ENCODE data around the gene DIP2A.

DIP2A gene

DNA sequence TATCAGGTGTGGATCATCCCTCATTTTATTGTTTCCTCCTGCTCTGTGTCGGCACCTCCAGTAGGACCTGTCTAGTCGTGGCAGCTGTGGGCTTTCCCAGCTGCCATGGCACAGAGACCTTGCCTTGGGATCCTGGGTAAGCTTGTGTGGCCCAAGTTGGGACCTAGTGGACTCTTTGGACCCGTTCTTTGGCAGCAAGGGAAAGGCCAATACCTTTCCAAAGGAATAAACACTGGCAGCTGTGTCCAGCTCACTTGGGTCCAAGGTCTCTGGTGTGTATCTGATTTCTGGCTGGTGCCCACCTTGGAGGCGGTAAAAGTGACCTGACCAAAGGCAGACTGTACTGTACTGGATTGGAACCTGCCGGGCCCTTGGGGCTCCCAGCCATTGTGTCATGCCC is 21.8 kb downstream of the DIP2A start:
- Mint-ChIP-seq H3K27ac (no peak overlapping the region), H3K4me3 (no peak overlapping the region), H3K9me3 (no peaks in the 10 kb centered on the region), H3K27me3 (no peaks in the 10 kb centered on the region), H3K4me1 (peaks cover 49% of the 10 kb centered on the region), H3K36me3 (peaks cover 18% of the 10 kb centered on the region)

DNA sequence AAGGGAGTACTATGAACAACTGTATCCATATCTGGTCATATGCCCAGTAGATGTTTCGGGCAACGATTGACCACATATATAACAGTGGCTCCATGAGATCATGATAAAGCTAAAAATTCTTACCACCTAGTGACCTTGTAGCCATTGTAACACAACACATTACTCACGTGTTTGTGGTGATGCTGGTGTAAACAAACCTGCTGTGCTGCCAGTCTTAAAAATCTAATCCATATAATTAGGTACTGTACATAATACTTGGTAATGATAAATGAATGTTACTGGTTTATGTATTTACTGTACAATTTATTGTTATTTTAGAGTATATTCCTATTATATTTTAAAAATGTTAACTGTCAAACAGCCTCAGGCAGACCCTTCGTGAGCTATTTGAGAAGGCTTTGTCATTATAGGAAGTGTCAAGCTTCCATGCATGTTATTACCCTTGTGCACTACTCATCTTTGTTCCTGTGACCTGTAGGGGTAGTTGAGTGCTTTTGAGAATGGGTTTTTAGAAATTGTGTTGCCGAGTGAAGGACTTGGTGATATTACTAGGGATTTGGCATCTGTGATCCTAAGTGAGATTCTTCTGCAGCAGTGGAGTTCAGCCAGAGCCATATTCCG is 23.6 kb downstream of the DIP2A start:
- H3K27ac Mint-ChIP-seq: no peak overlapping the region
- H3K27me3 Mint-ChIP-seq: no peaks in the 10 kb centered on the region
- H3K9me3 Mint-ChIP-seq: no peaks in the 10 kb centered on the region
- no peak overlapping the region for H3K4me3 Mint-ChIP-seq
- peaks cover 44% of the 10 kb centered on the region for H3K4me1 Mint-ChIP-seq
- H3K36me3 Mint-ChIP-seq: peaks cover 17% of the 10 kb centered on the region

DNA sequence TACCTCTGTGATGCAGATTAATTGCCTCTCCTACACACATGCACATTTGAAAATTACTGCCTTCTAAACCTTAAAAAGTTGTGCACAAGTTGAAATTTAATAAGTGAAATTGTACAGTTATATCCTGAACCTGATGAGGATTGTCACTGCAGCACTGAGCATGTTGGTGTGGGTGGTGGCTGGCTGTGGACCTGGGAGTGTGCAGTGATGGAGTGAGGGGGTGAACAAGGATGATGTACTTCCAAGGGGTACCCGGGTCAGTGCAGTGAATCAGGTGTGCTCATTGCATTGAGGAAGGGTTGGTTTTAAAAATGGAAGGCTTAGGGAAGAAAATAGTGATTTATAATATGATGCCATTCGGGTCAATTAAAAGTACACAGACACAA is 24.1 kb downstream of the DIP2A start:
- Mint-ChIP-seq H3K27me3 (no peaks in the 10 kb centered on the region), H3K4me3 (no peak overlapping the region), H3K36me3 (peaks cover 16% of the 10 kb centered on the region), H3K27ac (no peak overlapping the region), H3K4me1 (peaks cover 44% of the 10 kb centered on the region), H3K9me3 (no peaks in the 10 kb centered on the region)

DNA sequence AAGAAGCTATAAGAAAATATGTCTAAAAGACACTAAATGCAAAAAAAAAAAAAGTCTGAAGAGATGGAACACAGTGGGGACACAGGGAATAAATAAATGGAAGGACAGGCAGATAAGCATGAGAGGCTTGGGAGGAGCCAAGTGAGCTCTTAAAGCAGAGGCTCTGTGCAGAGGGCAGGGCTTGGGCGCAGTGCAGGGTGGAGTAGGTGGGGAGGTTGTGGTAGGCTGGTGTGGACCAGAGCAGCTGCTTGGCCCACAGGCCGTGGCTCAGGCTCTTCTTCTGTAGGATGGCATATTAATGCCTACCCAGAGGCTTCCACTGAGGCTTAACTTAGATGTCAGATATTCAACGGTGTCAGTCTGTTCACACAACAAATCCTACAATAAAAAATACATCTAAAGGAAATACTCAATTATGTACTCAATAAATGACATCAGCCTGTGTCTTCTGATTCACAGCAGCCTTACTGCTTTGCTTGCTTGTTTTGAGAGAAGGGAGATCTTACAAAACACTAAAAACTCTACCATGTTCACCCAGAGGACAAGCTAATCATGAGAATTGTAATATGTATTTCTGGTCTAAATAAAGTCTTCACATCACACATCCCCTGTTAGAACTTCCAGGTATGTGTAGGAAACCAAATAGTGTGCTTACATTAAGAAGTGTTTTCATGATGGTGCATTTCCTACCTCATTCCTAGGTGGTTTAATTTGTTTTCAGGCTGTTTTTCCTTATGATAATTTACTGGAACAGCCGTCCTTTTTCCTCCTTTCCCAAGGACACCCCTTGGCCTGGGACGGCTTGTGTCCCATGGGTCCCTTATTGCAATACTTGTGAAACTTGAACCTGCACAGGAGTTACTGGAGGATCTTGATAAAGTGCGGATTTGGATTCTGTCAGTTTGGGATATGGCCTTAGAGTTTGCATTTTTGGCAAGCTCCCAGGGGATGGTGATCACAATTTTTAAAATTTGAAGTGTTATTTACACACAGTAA is 24.9 kb downstream of the DIP2A start:
- H3K27me3 Mint-ChIP-seq: no peaks in the 10 kb centered on the region
- no peaks in the 10 kb centered on the region for H3K9me3 Mint-ChIP-seq
- H3K36me3 Mint-ChIP-seq: peaks cover 18% of the 10 kb centered on the region
- peaks cover 47% of the 10 kb centered on the region for H3K4me1 Mint-ChIP-seq
- H3K27ac Mint-ChIP-seq: peak overlapping the region; percentile 18
- no peak overlapping the region for H3K4me3 Mint-ChIP-seq

DNA sequence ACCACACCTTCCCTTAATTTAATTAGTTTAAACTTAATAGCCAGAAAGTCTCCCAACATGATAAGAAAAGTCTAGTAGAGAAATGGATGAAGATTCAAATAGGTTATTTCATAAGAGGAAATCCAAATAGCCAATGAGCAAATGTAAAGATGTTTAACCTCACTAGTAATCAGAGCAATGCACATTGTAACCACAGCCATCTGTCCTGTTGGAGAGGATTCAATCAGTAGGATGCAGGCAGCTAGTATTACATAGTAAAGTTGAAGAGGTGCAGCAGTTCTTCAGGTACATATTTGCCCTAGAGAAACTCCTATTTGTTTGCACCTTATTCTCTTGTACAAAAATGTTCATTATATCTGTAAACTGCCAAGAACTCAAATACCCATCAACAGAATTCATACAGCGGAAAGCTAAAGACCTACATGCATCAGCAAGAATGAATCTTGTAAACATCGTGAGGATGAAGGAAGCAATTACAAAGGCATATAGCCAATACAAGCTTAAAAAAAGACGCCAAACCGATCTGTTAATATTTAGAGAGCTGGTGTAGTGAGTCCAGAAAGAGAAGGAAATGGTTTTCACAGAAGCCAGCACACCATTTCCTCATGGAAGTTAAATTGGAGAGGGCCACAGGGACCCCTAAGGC is 27.9 kb downstream of the DIP2A start:
- H3K4me1 Mint-ChIP-seq: peaks cover 30% of the 10 kb centered on the region
- H3K36me3 Mint-ChIP-seq: peaks cover 15% of the 10 kb centered on the region
- H3K4me3 Mint-ChIP-seq: no peak overlapping the region
- no peaks in the 10 kb centered on the region for H3K9me3 Mint-ChIP-seq
- no peak overlapping the region for H3K27ac Mint-ChIP-seq
- H3K27me3 Mint-ChIP-seq: no peaks in the 10 kb centered on the region

DNA sequence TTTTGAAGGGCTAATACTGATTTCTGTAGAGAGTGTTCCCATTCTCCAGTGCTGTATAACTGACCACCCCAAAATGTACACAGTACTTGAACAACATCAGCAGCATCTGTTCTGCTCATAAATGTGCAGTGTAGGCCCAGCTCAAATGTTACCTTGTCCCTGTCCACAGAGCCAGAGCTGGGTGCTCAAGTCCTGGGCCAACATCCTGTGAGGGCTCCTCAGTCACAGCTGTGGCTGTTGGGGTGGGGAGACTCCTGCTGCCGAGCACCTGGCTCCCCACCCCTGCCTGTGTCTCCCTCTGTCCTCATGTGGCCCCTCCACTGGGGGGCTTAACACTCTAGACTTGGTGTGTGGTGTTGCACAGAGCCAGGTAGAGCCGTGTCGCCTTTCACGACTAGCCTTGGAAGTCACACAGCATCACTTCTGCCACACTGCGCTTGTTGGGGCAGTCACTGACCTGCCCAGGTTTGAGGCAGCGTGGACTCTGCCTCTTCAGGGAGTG is 30.5 kb downstream of the DIP2A start:
- Mint-ChIP-seq H3K9me3 (no peaks in the 10 kb centered on the region), H3K27ac (no peak overlapping the region), H3K4me1 (peaks cover 20% of the 10 kb centered on the region), H3K27me3 (no peaks in the 10 kb centered on the region), H3K4me3 (no peak overlapping the region), H3K36me3 (peaks cover 33% of the 10 kb centered on the region)

DNA sequence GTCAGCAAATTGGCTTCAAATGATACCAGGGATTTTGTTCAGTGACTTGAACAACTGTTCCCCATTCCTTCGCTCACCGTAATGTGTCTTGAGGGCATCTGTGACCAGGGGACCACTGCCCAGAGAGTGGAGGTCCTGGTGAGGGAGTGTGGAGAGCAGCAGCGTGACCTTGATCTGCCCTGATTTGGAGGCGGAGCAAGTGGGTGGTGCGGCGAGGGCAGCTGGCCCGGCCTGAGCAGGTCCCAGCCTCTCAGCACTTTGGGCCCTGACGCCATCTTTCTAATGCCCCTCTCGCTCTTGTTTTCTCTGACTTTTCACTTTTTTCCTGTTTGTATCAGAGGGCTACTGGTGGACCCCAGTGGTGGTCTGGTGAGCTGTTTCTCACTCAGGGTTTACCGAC is 31.1 kb downstream of the DIP2A start:
- Mint-ChIP-seq H3K27me3 (no peaks in the 10 kb centered on the region), H3K4me1 (peaks cover 18% of the 10 kb centered on the region), H3K36me3 (peaks cover 33% of the 10 kb centered on the region), H3K4me3 (no peak overlapping the region), H3K27ac (no peak overlapping the region), H3K9me3 (no peaks in the 10 kb centered on the region)

DNA sequence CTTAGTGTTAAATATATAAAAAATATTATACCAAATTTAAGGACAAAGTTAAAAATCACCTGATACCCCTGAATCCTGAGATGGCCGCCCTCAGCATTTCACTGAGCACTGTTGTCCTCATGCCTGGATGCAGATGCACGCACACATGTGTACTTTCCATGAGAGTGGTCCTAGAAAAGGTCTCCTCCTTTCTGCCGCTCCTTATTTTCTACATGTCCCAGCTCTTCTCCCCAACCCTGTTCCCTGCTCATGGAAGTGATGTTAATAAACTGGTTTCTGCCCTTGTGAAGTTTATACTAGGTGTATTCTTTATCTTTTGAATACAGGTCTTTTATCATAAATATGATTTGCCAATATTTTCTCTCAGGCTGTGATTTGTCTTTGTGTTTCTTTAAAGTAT is 32.9 kb downstream of the DIP2A start:
- H3K27ac Mint-ChIP-seq: no peak overlapping the region
- H3K36me3 Mint-ChIP-seq: peaks cover 32% of the 10 kb centered on the region

DNA sequence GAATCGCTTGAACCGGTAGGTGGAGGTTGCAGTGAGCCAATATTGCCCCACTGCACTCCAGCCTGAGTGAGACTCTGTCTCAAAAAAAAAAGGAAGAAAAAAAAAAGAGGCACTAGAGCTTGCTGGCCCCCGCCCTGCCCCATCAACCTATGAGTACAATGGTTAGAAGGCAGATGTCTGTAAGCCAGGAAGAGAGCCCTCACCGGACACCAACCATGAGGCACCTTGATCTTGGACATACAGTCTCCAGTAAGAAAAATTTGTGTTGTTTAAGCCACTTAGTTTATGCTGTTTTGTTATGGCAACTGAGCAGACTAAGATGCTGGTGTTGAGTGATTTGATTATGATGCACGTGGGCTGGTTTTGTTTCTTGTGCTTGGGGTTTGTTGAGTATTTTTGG is 34.2 kb downstream of the DIP2A start:
- H3K27ac Mint-ChIP-seq: no peak overlapping the region

More for the DNA sequence above, 32.9 kb downstream of the DIP2A start:
- H3K4me1 Mint-ChIP-seq: peaks cover 18% of the 10 kb centered on the region
- H3K9me3 Mint-ChIP-seq: no peaks in the 10 kb centered on the region
- no peaks in the 10 kb centered on the region for H3K27me3 Mint-ChIP-seq
- H3K4me3 Mint-ChIP-seq: no peak overlapping the region

DNA sequence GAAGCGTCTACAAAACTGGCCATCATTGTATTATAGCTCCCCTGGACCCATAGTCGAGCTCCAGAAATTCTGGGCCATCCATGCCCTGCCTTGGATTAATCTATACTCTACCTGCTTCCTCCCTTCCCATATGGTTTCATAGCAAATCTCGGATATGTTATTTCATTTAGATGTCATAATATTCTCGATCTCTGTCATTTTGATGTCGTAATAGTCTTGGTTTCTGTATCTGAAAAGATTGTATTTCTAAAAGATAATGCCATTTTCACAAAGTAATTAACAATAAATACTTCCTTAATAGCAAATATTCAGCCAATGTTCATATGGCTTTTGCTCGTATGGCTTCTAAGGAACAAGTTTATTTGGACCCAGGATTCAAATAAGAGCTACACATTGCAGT is 35.1 kb downstream of the DIP2A start:
- Mint-ChIP-seq H3K4me1 (peaks cover 7% of the 10 kb centered on the region), H3K27me3 (no peaks in the 10 kb centered on the region), H3K27ac (no peak overlapping the region), H3K36me3 (peaks cover 27% of the 10 kb centered on the region), H3K9me3 (no peaks in the 10 kb centered on the region), H3K4me3 (no peak overlapping the region)

More for the DNA sequence above, 34.2 kb downstream of the DIP2A start:
- H3K27me3 Mint-ChIP-seq: no peaks in the 10 kb centered on the region
- no peak overlapping the region for H3K4me3 Mint-ChIP-seq
- peaks cover 15% of the 10 kb centered on the region for H3K4me1 Mint-ChIP-seq
- H3K9me3 Mint-ChIP-seq: no peaks in the 10 kb centered on the region
- peaks cover 33% of the 10 kb centered on the region for H3K36me3 Mint-ChIP-seq

DNA sequence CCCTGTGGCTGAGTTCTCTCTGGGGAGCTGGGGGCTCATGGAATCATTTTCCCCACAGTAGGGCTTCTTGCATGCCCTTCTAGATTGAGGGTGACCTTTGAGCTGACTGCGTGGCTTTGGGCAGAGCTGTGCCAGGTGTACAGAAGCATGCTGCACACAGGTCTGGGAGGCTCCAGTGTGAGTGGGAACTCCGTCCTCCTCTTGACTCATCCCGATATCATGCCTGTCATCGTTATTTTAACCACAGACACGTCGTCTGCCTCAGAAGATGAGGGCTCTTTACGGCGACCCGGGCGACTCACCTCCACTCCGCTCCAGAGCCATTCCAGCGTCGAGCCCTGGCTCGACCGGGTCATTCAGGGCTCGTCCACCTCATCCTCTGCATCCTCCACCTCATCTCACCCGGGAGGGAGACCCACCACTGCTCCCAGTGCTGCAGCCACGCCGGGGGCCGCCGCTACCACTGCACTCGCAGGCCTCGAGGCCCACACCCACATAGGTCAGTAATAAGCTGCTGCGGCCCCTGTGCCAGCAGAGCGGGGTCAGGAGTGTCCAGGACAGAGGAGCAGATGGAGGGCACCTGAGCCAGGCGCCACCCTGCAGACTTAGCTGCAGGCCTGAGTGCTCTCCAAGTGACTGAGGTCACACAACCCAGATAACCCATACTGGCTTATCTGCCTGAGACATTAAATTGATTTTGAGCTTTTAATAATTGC is 39.8 kb downstream of the DIP2A start:
- Mint-ChIP-seq H3K4me1 (peaks cover 27% of the 10 kb centered on the region), H3K36me3 (peaks cover 15% of the 10 kb centered on the region), H3K27me3 (no peaks in the 10 kb centered on the region), H3K27ac (no peak overlapping the region), H3K4me3 (no peak overlapping the region), H3K9me3 (no peaks in the 10 kb centered on the region)

DNA sequence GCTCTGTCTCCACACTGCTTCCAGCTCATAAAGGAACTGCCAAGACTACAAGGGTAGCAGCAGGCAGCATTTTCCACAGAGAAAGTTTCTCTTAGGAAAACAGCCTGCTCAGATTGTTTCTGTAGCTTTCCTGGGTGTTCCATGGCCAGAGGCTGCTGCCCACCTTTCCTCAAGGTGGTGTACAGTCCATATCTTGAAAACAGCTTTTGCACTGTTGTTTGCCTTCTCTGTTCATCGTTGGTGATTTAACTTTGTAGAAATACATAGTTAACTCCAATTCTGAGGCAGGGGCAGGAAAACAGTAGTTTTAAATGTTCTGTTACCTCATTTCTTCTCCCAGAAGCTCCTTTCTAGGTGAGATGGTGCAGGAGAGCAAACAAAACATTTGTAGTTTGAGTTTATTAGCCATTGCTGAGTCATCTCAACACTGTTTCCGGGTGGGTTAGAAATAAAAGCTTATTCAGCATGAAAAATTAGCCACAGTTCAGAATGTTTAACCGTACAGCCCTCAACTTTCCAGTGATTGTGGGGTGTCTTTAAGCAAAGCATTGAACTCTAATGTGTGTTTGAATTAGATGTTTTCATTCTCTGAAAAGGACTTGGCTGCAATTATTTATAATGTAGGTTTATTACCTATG is 41.7 kb downstream of the DIP2A start:
- peak overlapping the region; percentile 18 for H3K27ac Mint-ChIP-seq
- peaks cover 24% of the 10 kb centered on the region for H3K4me1 Mint-ChIP-seq
- H3K27me3 Mint-ChIP-seq: no peaks in the 10 kb centered on the region
- H3K36me3 Mint-ChIP-seq: peaks cover 14% of the 10 kb centered on the region
- H3K4me3 Mint-ChIP-seq: no peak overlapping the region
- H3K9me3 Mint-ChIP-seq: no peaks in the 10 kb centered on the region

DNA sequence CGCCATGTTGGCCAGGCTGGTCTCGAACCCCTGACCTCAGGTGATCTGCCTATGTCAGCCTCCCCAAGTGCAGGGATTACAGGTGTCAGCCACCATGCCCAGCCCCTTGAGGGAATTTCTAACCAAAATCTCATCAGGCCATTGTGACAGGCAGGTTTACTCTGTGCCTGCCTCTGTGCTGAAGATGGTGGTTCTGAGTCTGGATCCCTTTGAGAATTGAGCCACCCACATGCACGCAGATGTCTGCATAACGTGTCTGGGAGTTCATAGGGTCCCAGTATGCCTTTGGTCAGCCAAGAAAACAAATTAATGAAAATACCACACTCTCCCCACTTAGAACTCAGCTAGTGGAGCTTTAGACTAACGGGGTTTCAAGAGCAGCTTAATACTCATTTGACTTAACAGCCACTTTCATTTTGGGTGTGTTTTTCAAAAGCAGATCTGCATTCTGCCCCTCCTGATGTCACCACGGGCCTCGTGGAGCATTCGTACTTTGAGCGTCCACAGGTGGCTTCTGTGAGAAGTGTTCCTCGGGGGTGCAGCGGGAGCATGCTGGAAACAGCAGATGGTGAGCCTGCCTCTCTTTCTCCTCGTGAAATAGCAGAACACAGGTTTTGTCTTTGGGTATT is 45.3 kb downstream of the DIP2A start:
- Mint-ChIP-seq H3K27ac (no peak overlapping the region), H3K4me3 (no peak overlapping the region), H3K27me3 (no peaks in the 10 kb centered on the region), H3K36me3 (peaks cover 9% of the 10 kb centered on the region), H3K4me1 (peaks cover 29% of the 10 kb centered on the region), H3K9me3 (no peaks in the 10 kb centered on the region)

DNA sequence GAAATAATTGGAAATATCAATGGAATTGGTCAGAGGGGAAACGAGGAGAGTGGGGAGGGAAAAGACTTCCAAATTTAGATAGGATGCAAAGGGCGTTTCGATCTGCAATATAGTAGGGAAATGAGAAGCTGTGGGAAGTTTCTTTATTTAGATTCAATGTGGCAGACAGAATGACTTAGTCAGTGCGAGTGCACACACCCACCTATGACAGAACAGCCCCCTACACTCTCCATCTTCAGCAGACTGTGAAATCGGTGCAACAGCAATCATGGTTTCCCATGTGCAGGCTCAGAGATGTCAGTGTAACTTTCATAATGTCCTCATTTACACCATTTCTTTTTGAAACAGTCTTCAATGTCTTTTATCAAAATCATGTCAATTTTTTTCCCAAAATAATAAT is 46.0 kb downstream of the DIP2A start:
- H3K27ac Mint-ChIP-seq: peak overlapping the region; percentile 48
- H3K4me3 Mint-ChIP-seq: no peak overlapping the region
- H3K36me3 Mint-ChIP-seq: peaks cover 9% of the 10 kb centered on the region
- no peaks in the 10 kb centered on the region for H3K27me3 Mint-ChIP-seq
- no peaks in the 10 kb centered on the region for H3K9me3 Mint-ChIP-seq
- peaks cover 23% of the 10 kb centered on the region for H3K4me1 Mint-ChIP-seq
